ENCODE measurements around the gene COX8C.
"Not testable (repeated sequence)": the region's sequence is repeated elsewhere in the genome, so short reads cannot be mapped to it uniquely, and the experiment has no call there.

Gene COX8C

DNA sequence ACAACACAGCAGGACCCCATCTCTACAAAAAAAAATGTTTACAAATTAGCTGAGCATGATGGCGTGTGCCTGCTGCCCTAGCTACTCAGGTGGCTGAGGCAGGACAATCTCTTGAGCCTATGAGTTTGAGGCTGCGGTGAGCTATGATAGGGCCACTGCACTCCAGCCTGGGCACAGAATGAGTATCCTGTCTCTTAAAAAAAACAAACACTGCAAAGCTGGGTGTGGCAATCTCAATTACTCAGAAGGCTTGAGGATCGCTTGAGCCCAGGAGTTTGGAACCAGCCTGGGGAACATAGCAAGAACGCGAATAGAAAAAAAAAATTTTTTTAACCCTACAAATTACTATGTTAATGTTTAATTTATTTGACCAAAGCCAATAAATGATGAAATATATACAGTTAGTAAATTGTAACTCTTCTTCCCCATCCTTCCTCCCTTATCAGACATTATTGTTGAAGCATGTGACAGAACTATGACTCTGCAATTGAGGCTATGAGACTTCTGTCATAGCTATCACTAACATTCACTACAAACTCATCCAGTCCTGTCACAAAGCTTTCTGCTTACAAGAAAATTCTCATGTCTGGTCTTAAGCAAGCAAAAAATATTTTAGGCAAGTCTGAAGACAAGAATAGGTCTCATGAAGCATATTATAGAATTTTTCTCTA is 23.9 kb upstream of the COX8C start:
- no peak for FAIRE-seq

DNA sequence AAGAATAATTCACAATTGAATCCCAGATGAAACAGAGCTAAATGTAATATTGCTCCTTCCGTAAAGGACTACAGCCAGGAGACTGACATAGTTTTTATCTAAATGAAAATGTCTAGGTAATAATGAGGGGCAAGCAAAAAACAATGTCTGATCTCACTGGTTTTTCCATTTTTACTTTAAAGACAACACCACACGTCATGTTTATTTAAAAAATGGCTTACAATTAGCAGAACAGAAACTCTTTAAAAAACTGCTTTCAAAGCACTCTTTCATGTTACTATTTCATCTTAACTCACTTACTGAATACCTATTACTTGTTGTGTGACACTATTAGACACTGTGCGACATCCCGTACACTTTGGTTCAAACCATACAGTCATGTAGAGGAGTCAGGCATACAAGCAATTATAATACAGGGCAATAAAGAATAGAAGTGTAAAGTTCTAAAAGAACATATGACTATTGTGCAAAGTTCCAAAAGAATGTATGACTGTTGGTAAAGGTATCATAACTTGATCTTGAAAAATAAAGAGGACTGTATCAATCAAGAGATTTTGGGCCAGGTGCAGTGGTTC is 23.3 kb upstream of the COX8C start:
- FAIRE-seq, result no peak

DNA sequence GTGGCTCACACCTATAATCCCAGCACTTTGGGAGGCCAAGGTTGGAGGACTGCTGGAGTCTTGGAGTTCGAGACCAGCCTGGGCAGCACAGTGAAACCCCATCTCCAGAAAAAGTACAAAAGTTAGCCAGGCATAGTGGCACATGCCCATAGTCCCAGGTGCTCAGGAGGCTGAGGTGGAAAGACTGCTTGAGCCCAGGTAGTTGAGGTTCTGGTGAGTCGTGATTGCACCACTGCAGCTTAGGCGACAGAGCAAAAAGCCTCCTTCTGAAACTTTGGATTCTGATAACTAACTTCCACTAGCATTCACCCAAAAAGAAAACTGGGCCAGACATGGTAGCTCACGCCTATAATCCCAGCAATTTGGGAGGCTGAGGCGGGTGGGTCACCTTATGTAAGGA is 20.8 kb upstream of the COX8C start:
- no peak for FAIRE-seq

DNA sequence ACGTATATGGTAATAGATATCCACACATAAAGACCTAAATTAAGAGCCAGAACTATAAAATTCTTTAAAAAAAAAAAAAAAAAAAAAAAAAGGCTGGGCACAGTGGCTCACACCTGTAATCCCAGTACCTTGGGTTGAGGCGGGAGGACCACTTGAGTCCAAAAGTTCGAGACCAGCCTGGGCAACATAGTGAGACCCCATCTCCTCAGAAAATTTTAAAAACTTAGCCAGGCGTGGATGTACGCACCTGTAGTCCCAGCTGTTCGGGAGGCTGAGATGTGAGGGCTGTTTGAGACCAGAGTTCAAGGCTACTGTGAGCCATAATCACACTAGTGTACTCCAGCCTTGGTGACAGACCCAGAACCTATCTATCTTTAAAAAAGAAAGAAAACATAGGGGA is 18.4 kb upstream of the COX8C start:
- no peak for FAIRE-seq

DNA sequence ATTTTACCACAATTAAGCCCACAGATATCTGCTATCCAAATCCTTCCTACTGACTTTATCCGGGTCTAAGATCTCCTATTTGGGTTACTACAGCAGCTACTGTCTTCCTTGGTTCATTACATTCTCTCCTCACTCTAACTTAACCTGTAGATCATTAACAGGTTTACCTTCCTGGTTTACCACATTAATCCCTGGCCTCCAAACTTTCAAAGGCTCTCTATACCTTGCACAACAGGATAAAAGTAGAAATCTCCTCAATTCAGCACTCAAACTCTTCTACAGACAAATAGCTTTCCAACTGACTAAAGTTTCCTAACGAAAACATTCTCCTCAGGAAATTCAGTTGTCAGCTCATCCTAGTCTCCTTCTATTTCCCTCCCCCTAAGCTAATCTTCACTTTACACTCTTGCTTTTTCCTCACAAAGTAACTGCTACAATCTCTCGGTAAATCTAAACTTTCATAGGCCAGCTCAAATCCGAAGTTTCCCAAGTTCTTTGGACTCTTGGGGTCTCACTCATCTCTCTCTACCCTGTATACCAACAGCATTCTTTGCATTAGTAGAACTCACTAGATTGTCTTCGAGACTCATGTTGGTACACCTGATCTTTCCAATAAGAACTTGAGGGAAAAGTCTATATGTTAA is 16.9 kb upstream of the COX8C start:
- FAIRE-seq, result no peak

DNA sequence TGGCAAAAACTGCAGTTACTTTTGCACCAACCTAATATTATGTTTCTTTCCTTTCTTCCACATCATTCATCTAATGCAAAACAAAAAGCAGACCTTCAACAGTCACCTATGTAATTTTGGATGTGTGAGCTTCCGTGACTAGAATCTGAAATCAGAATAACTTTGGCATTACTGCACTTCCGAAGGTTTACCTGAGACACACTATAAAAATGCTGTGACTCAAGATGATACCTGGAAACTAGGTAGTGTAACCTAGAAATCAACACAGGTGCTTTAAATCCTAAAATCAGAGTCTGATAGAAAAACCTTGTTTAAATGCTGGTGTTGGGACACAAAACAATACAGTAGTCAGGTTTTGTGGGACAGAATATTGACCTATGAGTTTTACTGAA is 16.4 kb upstream of the COX8C start:
- no peak for FAIRE-seq

DNA sequence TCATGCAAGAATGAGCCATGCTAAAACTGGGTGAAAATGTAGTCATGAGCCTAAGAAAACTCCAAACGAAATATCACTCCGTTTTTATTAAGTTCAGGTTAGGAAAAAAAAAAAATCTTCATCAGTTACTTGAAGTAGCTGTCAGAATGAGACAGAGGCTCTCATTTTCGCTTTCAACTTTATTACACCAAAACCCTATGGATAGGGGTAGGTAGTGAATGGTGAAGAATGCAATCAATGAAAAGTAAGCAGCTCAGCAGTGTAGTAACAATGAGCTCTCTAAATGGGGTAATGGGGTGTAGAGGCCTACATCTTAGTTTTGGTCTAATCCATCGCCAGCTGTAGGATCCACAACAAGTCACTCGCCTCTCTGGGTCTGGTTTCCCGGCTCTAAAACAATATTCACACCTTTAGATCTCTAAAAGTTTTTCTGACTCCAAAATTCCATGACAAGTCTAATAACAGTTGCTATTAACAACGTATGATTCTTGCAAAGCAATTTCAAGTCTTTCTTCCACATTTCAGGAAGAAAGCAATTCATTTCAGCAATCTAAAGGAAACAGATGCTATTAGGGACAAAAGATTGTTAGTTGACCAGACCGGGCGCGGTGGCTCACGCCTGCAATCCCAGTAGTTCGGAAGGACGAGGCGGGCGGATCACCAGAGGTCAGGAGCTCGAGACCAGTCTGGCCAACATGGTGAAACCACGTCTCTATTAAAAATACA is 15.8 kb upstream of the COX8C start:
- FAIRE-seq, result no peak

DNA sequence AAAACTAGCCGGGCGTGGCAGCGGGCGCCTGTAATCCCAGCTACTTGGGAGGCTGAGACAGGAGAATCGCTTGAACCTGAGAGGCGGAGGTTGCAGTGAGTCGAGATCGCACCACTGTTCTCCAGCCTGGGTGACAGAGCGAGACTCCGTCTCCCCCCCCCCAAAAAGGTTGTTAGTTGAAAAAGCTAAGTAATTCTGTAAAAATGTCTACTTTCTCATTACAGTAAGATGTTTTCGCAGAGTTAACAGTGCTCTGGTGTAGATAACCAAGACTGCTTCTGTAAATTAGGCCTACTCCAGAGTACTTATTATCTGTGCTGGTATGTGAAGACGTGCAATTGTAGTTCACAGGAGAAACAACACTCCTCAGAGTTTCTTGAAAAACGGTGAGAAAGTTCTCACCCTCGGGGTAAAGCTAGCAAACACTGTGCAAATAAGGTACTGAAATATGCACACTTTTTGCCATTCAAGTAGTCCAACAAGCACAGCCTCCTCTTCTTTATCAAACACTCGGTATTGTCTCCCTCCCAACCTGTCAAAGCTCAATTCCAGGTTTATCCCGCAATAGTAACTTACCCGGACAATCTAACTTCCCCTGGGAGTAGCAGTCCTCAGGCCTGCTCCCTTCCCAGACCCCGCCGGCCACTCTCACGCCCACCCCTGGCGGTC is 15.1 kb upstream of the COX8C start:
- no peak for FAIRE-seq

DNA sequence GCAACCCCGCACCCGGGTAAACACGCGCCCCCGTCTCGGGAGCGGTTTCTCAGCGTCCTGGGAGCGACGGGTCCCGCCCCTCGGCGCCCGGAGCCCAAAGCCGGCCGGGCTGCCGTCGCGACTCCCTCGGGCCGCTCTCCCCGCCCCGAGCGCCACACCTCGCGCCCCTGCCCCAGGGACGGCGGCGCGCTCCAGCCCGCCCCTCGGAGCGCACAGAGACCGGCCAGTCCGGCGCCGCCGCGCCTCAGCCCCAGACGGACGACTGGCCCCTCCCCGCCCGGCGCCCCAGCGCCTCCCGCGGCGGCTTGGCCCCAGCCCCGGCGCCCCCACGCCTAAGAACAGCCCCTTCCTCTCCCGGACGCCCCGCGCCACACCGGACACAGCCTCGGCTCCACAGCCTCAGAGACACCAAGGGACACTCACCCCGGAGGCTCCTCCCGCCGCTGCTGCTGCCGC is 14.6 kb upstream of the COX8C start:
- FAIRE-seq, result no peak

DNA sequence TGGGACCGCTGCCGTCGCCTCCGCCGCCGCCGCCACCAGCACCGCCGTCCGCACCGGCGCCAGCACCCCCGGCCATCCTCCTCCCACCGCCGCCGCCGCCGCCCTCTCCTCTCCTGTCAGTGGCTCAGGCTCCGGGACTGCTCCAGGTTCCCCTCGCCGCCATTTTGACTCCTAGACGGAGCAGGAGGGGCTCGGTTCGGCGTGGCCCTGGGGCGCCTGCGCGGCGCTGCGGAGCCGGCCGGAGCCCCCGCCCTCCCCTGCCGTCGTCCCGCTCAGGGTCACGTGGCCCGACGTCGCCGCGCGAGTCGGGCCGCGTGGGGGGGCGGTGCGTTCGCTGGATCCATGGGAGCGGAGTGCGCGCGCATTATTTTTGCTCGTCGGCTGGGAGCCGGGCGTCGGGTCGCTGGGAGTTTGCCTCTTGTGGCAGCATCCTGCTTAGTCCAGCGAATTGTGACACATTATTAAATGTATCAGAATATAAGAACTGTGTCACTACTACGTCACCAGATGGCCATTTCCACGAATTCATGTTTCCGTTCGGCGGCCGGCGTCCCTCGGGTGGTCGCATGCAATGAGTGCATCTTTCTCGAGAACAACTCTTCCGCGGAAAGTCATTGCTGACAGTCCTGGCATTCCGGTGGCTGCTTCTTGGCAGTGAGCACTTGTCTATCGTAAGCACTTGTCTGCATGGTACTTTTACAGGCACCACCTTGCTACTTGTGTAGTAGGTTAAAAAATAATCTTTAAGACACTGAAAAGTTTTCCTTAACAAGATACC is 13.9 kb upstream of the COX8C start, which contains the start of gene BTBD7:
Gene BTBD7, minus strand, starts transcription at position 184 of the 778 bp plus-strand sequence. CDS start 36,985 bp downstream, outside the sequence.
- no peak for FAIRE-seq

DNA sequence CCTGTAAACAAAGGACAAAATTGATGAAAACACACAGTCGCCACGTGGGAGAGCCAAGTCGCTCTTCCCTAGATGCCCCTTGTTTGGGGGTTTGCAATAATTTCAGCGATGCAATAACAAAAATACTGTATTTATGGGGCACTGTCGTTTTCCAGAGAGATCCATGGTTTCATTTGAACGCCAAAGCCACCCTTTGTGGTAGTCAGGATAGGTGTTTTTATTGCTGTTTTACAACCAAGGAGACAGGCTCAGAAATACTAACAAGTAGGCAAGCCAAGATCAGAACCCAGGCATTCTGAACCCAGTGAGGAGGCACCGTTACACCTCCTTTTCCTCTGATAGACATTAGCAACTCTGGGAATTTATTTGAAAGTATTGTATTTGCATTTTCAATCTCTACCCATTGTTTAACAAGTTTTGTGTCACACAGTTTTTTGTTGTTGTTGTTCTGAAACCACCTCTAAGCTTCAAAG is 13.3 kb upstream of the COX8C start:
- FAIRE-seq, result no peak

DNA sequence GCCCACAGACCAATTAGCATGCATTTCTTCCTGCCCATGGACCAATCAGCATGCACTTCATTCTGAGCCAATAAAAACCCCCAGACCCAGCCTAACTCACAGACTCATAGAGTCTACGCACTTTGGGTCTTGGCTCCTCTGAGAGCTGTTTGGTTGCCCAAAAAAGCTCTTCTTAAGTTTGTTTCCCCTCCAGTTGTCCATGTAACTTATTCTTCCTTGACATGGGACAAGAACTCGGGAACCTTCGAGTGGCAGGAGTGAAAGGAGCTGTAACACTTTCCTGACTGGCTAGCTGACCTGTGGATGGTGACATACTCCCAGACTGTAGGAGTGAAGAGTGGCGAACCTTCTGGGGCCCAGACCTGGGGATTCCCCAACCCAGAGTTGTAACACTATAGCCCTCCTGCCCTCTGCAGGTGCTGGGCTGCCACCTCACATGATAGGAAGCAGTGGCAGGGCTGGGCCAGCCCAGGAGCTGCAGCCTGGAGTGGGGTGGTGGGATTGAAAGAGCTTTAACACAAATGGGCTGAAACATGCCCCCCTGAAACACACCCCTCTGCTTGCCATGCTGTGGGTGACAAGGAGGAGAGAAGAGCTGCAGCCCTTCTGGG is 9.7 kb upstream of the COX8C start:
- FAIRE-seq, result no peak

DNA sequence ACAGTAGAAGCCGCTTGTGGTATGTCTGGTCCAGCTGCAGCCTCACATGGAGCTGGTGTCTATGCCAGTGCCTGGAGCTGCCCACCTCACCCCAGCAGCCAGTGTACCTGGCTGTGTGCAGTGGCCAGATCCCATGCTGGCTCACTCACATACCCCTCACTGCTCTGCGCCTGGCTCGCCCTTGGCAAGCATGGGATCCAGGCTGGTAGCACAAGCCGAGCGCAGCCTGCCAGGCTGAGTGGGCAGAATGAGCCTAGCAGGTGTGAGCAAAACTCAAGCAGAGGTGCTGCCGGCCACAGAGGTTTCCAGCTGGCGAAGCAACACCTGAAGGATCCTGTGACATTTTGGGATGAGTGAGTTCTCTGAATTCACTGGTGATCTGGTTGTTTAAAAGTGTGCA is 9.1 kb upstream of the COX8C start:
- no peak for FAIRE-seq

DNA sequence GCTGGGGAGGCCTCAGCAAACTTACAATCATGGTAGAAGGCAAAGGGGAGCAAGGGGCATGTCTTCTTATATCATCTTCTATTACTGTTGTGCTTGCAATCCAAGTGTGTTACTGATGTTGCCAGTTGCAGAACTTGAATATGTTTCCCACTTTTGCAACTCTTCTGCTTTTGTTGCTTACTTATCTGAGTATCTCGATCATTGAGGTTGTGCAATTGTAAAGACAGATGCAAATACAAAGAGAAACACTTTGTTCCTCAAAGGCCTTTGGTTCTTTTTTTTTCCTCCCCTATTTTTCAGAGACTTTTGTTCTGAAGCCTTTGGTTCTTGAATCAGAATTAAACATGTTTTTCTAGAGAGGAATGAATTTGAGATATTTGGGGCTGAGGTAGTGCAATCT is 3.7 kb upstream of the COX8C start:
- FAIRE-seq, result no peak

DNA sequence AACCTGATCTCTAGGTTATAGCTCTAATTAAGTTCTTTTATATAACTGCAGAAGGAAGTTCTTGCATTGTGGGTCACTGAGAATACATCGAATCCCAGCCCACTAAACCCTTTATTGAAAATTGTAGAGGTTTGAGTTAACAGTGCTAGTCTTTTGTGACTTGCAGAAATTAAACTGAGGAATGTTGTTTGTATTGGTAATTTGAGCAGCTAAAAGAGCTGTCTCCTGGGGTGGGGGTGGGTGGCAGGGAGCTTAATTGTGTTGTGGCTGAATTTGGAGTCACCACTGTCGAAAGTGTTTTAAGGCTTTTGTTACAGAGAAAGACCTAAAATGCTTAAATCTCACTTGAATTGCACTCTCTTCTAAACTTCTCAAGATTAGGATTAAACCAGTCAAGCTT is 3.2 kb upstream of the COX8C start:
- FAIRE-seq, result no peak

DNA sequence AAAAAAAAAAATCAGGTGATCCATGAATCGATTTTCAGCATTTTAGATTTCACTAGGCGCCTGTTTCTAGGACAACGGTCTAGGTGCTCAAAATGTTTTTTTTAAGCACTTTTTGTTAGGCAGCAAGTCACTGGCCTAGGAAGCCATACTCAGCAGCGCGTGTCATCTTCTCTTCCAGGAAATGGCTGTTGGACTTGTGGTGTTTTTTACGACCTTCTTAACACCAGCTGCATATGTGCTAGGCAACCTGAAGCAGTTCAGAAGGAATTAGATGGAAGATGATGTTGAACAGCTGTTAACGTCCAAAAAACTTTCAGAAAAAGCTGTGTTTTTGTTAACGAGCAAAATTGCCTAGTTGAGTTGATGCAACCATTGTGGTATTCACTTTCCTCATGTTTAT is 868 bp downstream of the COX8C start:
- no peak for FAIRE-seq

DNA sequence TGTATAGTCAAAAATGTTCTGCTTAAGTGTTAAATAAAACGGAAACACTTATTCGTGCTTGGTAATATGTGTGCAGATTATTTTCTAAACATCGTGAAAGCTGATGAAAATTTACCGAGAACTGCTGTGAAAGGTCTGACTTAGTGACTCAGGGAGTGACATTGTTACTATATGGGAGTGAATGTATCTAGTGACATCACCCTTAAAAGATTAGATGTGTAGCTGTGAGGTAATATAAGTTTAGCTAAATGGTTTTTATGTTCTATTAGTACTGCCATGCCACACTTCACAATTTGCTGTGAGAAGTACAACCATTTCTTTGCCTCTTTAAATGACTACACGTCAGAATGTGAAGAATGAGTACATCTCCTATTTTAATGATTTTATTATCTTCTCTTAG is 1.3 kb downstream of the COX8C start:
- no peak for FAIRE-seq

DNA sequence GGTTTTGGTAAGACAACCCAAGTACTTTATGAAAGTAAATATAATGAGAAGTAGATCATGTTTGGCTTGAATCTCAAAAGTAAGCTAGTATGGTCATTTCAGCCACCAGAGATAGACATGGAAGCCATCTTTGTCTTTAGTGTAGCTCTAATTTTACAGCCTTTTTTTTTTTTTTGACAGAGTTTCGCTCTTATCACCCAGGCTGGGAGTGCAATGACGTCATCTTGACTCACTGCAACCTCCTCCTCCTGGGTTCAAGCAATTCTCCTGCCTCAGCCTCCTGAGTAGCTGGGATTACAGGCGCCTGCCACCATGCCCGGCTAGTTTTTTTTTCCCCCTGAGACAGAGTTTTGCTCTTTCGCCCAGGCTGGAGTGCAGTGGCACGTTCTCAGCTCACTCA is 7.9 kb downstream of the COX8C start:
- FAIRE-seq, result not testable (repeated sequence)

DNA sequence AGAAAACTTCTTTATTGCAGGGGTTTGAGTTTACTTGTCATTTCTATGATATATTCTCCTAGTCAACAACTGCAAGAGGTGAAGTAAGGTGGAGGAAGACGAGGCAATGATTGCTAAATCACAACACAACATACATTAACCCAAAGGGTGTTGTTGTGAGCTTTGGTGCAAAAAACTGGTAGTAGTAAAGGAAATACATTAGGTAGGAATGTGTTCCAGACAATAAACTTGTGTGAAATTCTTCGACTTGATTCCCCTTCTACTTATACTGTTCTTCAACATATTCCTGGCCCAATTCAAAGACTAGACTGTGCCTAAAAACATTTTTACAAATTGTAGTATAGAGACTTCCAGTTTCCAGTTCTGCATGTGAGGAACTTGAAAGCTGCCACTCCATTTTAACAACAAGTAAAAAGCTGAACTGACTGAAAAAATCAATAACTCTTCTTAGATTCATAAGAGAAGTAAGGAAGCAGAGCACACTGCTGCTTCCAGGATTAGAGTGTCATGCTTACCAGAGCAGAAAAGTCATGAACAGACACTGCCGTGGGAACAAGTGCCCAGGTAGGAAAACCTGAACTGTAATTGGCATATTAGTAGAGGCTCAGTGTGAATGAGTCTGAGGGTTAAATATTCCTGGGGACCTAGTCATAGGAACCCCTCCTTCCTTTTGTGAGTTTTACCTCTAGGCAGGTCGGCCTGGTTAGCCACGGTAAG is 22.2 kb downstream of the COX8C start:
- FAIRE-seq, result no peak

DNA sequence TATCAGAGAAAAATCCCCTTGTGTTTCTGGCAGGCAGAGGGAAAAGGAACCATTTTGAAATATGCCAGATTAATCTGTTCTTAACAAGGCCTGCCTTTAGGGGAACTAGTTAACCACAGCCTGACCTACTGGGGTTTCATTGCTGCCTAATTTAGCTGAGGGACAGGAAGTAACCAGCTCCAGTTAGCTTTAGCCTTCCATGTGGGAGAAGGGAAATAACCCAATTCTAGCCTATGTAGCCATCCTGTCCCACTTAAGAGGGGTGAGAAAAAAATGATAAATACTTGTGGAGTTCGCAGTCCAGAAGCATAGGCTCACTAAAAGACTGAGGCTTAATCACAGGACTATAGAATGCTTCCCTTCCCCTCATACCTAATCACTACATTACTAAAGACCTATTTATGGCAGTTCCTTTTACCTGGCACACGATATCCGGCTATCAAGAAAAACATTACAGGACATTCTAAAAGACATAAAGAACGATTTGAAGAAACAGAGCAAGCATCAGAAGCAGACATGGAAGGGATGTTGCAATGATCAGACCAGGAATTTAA is 22.8 kb downstream of the COX8C start:
- FAIRE-seq, result no peak

Data from colon (tissue), 2 donors.